ENCODE measurements around the gene NEK7. TPM values are rescaled to one million over a fixed set of nuclear protein-coding genes. Genes with fewer than 3 reads are reported as not detected.
"Not testable (repeated sequence)": the region's sequence is repeated elsewhere in the genome, so short reads cannot be mapped to it uniquely, and the experiment has no call there.

NEK7 gene
- total RNA-seq, 2 experiments from 2014 or later = 49.1 to 49.3 TPM

DNA sequence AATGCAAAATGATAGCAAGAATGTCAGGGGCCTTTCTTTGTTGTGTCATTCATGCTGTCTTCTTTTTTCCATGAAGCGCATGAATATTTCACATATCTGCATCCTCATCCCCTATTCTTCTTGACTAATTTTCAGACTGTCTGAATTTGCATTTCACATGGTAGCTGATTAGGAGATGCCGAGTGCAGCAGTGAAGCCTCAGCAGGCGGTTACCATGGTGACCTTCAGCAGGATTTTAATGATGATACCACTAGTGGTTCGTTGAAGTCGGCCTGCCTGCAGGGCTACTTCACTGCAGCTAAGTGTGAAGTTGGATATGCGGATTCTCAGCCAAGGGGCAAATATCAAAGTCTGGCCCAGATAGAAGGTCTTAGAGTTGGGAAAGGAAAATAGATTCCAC, 141.8 kb downstream of the NEK7 start:
- H3K9me3 Mint-ChIP-seq = no peaks in the 10 kb centered on the region
- no peaks in the 10 kb centered on the region for H3K27me3 Mint-ChIP-seq
- no peak overlapping the region for H3K4me3 Mint-ChIP-seq
- no peak overlapping the region for H3K27ac Mint-ChIP-seq
- POLR2A ChIA-PET = no interaction called here
- CTCF ChIA-PET = no interaction called here
- no peak for DNase-seq
- H3K4me1 Mint-ChIP-seq = peaks cover 3% of the 10 kb centered on the region
- peaks cover 33% of the 10 kb centered on the region for H3K36me3 Mint-ChIP-seq (ENCODE audit: low read depth)

DNA sequence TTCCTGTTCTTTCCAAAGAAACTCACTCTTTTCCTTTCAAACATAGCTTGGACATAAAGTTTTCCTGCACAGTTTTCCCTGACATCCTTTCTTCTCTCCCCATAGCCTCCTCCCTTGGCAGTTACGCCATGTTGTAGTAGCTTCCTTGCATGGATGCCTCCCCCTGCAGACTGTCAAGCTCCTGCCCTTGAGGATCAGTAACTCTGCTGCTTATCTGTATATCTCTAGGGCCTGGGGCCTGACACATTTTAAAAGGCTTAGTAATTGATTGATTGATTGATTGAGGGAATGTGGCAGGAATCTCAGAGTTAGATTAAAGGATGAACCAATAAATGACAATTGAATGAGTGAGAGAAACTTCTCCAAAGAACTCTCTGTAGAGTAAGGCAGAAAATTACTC, 143.7 kb downstream of the NEK7 start:
- no peaks in the 10 kb centered on the region for H3K9me3 Mint-ChIP-seq
- ChIA-PET POLR2A (no interaction called here), CTCF (interaction anchor here (1.6 kb wide), 1 partner anchor 145 kb away, joined by 5 read pairs; no protein-coding TSS in a partner anchor)
- H3K4me3 Mint-ChIP-seq = no peak overlapping the region
- H3K27me3 Mint-ChIP-seq = no peaks in the 10 kb centered on the region
- peaks cover 3% of the 10 kb centered on the region for H3K4me1 Mint-ChIP-seq
- DNase-seq = no peak
- H3K27ac Mint-ChIP-seq = no peak overlapping the region
- peaks cover 32% of the 10 kb centered on the region for H3K36me3 Mint-ChIP-seq (ENCODE audit: low read depth)

DNA sequence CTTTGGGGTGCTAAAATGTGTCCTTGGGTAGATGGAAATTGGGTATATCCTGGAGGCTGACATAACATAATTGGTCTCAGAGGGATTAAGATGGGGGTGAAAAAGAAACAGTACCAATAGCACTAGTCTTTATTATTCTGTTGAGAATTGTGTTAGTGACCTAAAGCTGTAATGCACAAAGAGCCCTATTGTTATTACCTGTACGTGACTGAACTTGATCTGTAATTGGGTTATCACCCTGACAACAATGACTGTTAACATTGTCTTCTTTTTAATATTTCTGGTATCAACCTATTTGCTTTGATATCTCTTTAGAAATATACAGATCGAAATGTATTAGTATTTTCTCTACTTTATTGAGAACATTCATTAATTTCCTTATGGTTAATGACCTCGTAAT, 147.6 kb downstream of the NEK7 start:
- H3K27ac Mint-ChIP-seq = no peak overlapping the region
- POLR2A ChIA-PET = no interaction called here

DNA sequence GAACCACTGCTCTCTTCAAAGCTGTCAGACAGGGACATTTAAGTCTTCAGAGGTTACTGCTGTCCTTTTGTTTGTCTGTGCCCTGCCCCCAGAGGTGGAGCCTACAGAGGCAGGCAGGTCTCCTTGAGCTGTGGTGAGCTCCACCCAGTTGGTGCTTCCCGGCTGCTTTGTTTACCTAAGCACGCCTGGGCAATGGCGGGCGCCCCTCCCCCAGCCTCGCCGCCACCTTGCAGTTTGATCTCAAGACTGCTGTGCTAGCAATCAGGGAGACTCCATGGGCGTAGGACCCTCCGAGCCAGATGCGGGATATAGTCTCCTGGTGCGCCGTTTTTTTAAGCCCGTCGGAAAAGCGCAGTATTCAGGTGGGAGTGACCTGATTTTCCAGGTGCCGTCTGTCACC, 158.0 kb downstream of the NEK7 start:
- H3K27me3 Mint-ChIP-seq, H3K27ac Mint-ChIP-seq, H3K4me3 Mint-ChIP-seq, DNase-seq, H3K4me1 Mint-ChIP-seq, POLR2A ChIA-PET, CTCF ChIA-PET, H3K9me3 Mint-ChIP-seq: not testable (repeated sequence)
- H3K36me3 Mint-ChIP-seq (ENCODE audit: low read depth) = peaks cover 46% of the 10 kb centered on the region

More for the DNA sequence above, 147.6 kb downstream of the NEK7 start:
- no peak for DNase-seq
- Mint-ChIP-seq H3K4me1 (no peaks in the 10 kb centered on the region), H3K4me3 (no peak overlapping the region), H3K36me3 (ENCODE audit: low read depth) (peaks cover 23% of the 10 kb centered on the region), H3K27me3 (no peaks in the 10 kb centered on the region), H3K9me3 (peaks cover 2% of the 10 kb centered on the region)
- CTCF ChIA-PET = no interaction called here

DNA sequence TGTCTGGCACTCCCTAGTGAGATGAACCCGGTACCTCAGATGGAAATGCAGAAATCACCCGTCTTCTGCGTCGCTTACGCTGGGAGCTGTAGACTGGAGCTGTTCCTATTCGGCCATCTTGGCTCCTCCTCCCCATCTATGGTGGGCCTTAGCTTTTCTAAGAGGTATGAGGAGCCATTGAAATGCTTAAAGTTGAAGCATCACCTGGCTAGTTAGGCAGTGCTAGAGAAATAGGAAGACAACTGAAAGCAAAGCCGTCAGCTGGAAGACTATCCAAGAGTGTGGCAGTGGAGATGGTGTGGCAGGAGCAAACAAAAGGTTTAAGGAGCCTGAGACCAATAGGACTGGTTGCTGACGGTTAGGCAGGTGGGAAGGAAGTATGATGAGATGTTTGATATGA, 158.5 kb downstream of the NEK7 start:
- H3K4me3 Mint-ChIP-seq, H3K27me3 Mint-ChIP-seq, H3K4me1 Mint-ChIP-seq, POLR2A ChIA-PET, DNase-seq, CTCF ChIA-PET, H3K27ac Mint-ChIP-seq, H3K9me3 Mint-ChIP-seq: not testable (repeated sequence)
- H3K36me3 Mint-ChIP-seq (ENCODE audit: low read depth) = peaks cover 45% of the 10 kb centered on the region

DNA sequence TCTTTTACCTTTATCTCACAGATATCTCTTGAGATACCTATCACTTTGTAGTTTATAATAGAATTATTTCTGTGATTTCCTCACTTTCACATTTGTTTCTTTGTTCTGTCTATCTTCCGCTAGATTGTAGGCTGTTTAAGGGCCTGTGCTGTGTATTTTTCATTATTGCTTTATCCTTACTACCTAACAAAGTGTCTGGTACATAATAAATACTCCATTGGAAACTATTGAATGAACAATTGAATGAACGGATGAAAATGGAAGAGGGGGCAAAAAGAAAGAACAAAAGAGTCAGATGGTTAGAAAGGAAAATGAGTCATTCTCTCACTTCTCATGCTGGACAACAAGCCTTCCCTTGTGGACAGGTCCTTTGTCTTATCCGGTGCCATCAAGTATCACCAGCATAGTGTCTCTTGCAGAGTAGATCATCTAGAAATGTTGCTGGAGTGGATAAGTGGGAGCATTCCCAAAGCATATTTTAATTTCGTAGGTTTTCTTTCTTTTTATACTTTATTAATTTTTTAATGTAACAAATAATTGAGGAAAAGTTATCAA, 159.8 kb downstream of the NEK7 start:
- Mint-ChIP-seq H3K36me3 (ENCODE audit: low read depth) (peaks cover 45% of the 10 kb centered on the region), H3K9me3 (peaks cover 2% of the 10 kb centered on the region), H3K27ac (no peak overlapping the region), H3K27me3 (no peaks in the 10 kb centered on the region), H3K4me1 (peaks cover 1% of the 10 kb centered on the region), H3K4me3 (no peak overlapping the region)
- CTCF ChIA-PET = no interaction called here
- POLR2A ChIA-PET = no interaction called here
- no peak for DNase-seq

DNA sequence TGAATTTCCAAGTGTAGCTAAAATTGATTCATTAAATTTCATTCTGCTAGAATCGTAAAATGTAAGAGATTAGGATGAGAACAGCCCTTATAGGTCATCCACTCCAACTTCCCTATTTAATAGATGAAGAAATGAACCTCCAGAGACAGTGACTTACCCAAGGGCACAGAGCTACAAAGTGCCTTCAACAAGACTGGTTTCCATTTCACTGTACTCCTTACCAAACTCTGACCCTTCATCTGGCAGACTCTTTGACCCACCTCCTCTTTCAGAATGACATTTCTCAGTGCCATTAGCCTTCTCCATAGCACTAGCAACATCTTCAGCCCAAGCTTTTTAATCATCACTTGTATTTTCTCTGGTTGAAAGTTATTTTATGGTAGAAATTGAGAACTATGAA, 161.3 kb downstream of the NEK7 start:
- no peak for DNase-seq
- Mint-ChIP-seq H3K27me3 (no peaks in the 10 kb centered on the region), H3K4me1 (peaks cover 1% of the 10 kb centered on the region), H3K9me3 (no peaks in the 10 kb centered on the region), H3K27ac (no peak overlapping the region), H3K36me3 (ENCODE audit: low read depth) (peaks cover 39% of the 10 kb centered on the region), H3K4me3 (no peak overlapping the region)
- ChIA-PET CTCF (no interaction called here), POLR2A (no interaction called here)

DNA sequence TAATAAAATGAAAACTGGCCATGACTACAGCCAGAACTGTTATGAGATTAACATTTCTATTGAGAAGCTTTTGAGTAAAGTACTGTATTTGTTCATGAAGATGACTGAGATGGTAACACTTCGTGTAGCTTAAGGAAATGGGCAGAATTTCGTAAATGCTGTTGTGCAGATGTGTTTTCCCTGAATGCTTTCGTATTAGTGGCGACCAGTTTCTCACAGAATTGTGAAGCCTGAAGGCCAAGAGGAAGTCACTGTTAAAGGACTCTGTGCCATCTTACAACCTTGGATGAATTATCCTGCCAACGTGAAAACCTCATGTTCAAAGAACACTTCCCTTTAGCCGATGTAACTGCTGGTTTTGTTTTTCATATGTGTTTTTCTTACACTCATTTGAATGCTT, 164.0 kb downstream of the NEK7 start:
- POLR2A ChIA-PET = no interaction called here
- CTCF ChIA-PET = no interaction called here
- Mint-ChIP-seq H3K4me3 (no peak overlapping the region), H3K27ac (no peak overlapping the region), H3K9me3 (no peaks in the 10 kb centered on the region), H3K27me3 (peaks cover 2% of the 10 kb centered on the region), H3K36me3 (ENCODE audit: low read depth) (peaks cover 23% of the 10 kb centered on the region), H3K4me1 (no peaks in the 10 kb centered on the region)
- no peak for DNase-seq

DNA sequence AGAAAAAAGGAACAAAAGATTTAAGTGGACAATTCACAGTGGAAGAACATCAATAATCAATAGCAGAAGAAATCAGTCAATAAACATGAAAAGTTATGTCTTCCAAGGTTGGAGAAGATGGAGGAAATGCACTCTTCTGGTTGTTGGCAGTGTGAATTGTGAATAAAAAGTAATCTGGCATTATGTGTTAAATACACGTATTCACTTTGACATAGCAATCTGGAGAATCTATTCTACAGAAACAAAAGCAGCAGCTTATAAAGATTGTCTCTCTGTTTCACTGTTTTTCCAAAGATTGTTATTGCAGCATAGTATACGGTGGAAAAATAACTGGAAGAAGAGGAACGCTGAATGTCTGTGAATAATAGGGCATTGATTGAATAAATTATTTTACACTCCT, 169.4 kb downstream of the NEK7 start:
- no peaks in the 10 kb centered on the region for H3K36me3 Mint-ChIP-seq (ENCODE audit: low read depth)
- no peaks in the 10 kb centered on the region for H3K4me1 Mint-ChIP-seq
- H3K27me3 Mint-ChIP-seq = peaks cover 6% of the 10 kb centered on the region
- H3K9me3 Mint-ChIP-seq = no peaks in the 10 kb centered on the region
- CTCF ChIA-PET = no interaction called here
- POLR2A ChIA-PET = no interaction called here
- H3K27ac Mint-ChIP-seq = no peak overlapping the region
- no peak for DNase-seq
- no peak overlapping the region for H3K4me3 Mint-ChIP-seq

DNA sequence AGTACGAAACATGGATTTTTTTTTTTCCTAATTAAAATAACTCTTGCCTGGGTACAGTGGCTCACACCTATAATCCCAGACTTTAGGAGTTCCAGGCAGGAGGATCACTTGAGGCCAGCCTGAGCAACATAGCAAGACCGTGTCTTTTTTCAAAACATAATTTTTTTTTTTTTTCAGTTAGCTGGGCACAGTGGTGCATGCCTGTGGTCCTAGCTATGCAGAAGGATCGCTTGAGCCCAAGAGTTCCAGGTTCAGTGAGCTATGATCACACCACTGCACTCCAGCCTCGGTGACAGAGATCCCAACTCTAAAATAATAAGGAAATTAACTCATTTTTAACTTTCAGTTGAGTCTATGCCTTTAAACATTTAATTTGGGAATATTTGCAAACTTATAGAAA, 170.1 kb downstream of the NEK7 start:
- ChIA-PET POLR2A (no interaction called here), CTCF (interaction anchor here (0.6 kb wide), 1 partner anchor 521 kb away, joined by 3 read pairs; no protein-coding TSS in a partner anchor)
- Mint-ChIP-seq H3K4me3 (no peak overlapping the region), H3K36me3 (ENCODE audit: low read depth) (no peaks in the 10 kb centered on the region), H3K27ac (no peak overlapping the region), H3K9me3 (no peaks in the 10 kb centered on the region), H3K27me3 (peaks cover 6% of the 10 kb centered on the region), H3K4me1 (no peaks in the 10 kb centered on the region)
- DNase-seq = no peak

DNA sequence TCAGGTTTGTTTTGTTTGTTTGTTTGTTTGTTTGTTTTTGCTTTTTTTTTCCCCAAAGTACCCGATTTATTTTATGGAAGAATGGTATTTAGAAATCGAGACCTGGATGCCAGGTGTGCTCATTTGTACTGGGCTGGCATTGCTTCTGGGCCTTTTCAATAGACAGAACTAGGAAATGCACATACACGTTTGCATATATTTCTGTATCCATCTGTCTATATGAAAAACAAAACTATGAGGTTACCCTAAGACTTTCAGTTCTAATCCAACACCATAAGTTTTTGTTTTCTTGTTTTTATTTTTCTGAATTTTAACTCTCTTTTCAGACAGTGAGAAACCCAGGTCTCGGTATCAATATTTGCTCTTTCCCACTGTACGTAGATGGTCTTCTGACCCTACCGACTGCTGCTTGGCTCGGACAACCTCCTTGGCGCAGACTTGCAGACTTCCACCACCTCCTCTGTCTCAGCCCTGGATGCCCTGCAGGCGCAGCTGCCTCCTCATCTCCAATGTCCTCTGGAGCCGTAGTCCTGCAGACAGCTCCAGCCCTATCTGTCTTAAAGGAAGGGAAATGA, 171.7 kb downstream of the NEK7 start:
- no peak overlapping the region for H3K27ac Mint-ChIP-seq
- no peak for DNase-seq
- H3K4me3 Mint-ChIP-seq = no peak overlapping the region
- peaks cover 10% of the 10 kb centered on the region for H3K27me3 Mint-ChIP-seq
- H3K4me1 Mint-ChIP-seq = no peaks in the 10 kb centered on the region
- POLR2A ChIA-PET = no interaction called here
- H3K9me3 Mint-ChIP-seq = no peaks in the 10 kb centered on the region
- CTCF ChIA-PET = no interaction called here
- H3K36me3 Mint-ChIP-seq (ENCODE audit: low read depth) = no peaks in the 10 kb centered on the region

DNA sequence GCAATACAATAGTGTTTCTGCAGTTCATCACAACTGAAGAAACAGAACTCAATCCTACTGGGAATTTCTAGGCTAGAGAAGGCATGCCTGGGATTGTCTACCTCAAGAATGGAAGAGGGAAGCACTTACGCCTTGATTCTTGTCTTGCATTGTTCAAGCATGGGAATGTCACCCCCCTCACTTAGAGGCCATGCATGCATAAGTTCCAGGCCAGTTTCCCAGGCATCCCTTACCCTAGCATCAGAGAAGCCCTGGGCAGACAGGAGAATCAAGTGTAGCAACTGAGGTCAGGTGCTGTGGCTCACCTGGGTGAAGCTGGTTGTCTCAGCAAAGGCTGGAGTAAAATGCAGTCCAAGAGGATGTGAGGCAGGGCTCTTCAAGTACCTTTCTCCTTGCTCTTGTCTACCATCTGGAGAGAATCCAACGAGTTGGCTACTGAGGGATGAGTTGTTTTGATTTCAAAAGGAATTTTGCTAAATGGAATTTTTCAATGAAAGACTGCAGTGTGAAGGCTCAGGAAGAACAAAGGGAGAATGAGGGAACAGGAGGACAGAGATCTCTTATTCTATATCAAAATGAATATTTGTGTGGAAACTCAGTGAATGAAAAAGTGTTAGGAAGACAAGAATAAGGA, 174.3 kb downstream of the NEK7 start:
- POLR2A ChIA-PET = no interaction called here
- Mint-ChIP-seq H3K4me1 (no peaks in the 10 kb centered on the region), H3K27me3 (peaks cover 5% of the 10 kb centered on the region), H3K9me3 (peaks cover 5% of the 10 kb centered on the region), H3K4me3 (no peak overlapping the region), H3K27ac (no peak overlapping the region), H3K36me3 (ENCODE audit: low read depth) (no peaks in the 10 kb centered on the region)
- CTCF ChIA-PET = no interaction called here
- no peak for DNase-seq

DNA sequence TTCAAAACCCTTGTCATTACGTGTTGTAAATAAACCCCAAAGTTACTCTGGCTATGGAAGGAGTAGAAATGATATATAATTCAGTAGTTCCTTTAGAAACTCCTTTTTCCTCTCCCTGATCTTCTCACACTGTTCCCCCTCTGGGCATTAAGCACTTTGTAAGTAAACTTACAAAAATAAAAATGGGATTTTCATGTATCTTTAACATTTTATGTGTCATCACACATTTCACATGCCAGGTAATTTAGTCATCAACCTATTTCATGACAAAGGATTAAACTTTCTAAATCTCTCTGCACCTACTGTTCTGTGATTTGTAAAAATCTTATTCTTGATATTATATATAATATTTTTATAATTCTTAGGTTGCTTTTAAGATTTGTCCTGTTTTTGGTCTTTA, 176.9 kb downstream of the NEK7 start:
- Mint-ChIP-seq H3K9me3 (peaks cover 5% of the 10 kb centered on the region), H3K4me1 (no peaks in the 10 kb centered on the region), H3K27me3 (peaks cover 4% of the 10 kb centered on the region), H3K4me3 (no peak overlapping the region), H3K36me3 (ENCODE audit: low read depth) (no peaks in the 10 kb centered on the region), H3K27ac (no peak overlapping the region)
- no peak for DNase-seq
- CTCF ChIA-PET = no interaction called here
- POLR2A ChIA-PET = no interaction called here

DNA sequence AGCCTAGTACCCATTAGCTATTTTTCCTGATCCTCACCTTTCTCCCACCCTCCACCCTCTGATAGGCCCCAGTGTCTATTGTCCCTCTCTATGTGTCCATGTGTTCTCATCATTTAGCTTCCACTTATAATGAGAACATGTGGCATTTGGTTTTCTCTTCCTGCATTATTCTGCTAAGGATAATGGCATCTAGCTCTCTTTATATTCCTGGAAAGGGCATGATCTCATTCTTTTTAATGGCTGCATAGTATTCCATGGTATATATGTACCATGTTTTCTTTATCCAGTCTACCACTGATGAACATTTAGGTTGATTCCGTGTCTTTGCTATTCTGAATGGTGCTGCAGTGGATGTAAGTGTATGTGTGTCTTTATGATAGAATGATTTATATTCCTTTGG, 178.9 kb downstream of the NEK7 start:
- Mint-ChIP-seq H3K27me3 (peaks cover 4% of the 10 kb centered on the region), H3K4me1 (no peaks in the 10 kb centered on the region), H3K27ac (no peak overlapping the region), H3K4me3 (no peak overlapping the region), H3K36me3 (ENCODE audit: low read depth) (no peaks in the 10 kb centered on the region), H3K9me3 (peaks cover 5% of the 10 kb centered on the region)
- ChIA-PET POLR2A (no interaction called here), CTCF (no interaction called here)
- DNase-seq = no peak
